Liver (tissue), 9 donors: ENCODE measurements around the gene UBE2S. TPM values are rescaled to one million over a fixed set of nuclear protein-coding genes. Genes with fewer than 3 reads are reported as not detected.

Experiments
- DNase-seq: peaks from one replicate; pipeline ENCODE4 v3.0.0-alpha.2; 2017; ENCODE audit warnings: low spot score
- H3K27ac ChIP-seq, 2 donors: one replicate each; pipeline ENCODE4 v1.7.0; 2013; ENCODE audit warnings: inconsistent platforms in 2 of 2, low read length in 2 of 2, control low read depth in 1 of 2, low read depth in 1 of 2, mild to moderate bottlenecking in 1 of 2
- H3K27me3 ChIP-seq, 4 donors: one replicate each; pipeline versions ENCODE4 v1.6.1 to v1.7.0; 2013; ENCODE audit warnings: low read length in 3 of 4, inconsistent platforms in 1 of 4, mild to moderate bottlenecking in 1 of 4, moderate library complexity in 1 of 4; ENCODE audit not compliant: control insufficient read depth in 4 of 4, insufficient read depth in 4 of 4
- H3K36me3 ChIP-seq, 4 donors: one replicate each; pipeline versions ENCODE4 v1.6.1 to v1.7.0; 2013; ENCODE audit warnings: low read length in 3 of 4, mild to moderate bottlenecking in 3 of 4, low read depth in 1 of 4, moderate library complexity in 1 of 4; ENCODE audit not compliant: control insufficient read depth in 4 of 4, insufficient read depth in 3 of 4
- H3K4me1 ChIP-seq, 4 donors: one replicate each; pipeline versions ENCODE4 v1.6.1 to v1.7.0; 2013; ENCODE audit warnings: low read length in 3 of 4, mild to moderate bottlenecking in 3 of 4, moderate library complexity in 1 of 4; ENCODE audit not compliant: control insufficient read depth in 4 of 4, insufficient read depth in 4 of 4
- H3K4me3 ChIP-seq, 3 donors: one replicate each; pipeline versions ENCODE4 v1.6.1 to v1.7.0; 2013; ENCODE audit warnings: low read length in 3 of 3, control low read depth in 1 of 3, low read depth in 1 of 3, mild to moderate bottlenecking in 1 of 3
- H3K9ac ChIP-seq, 2 donors: one replicate each; pipeline ENCODE4 v1.7.0; 2013; ENCODE audit warnings: low read length in 2 of 2, mild to moderate bottlenecking in 2 of 2, moderate library complexity in 2 of 2, control low read depth in 1 of 2, low read depth in 1 of 2
- H3K9me3 ChIP-seq, 4 donors: one replicate each; pipeline versions ENCODE4 v1.6.1 to v1.7.0; 2013; ENCODE audit warnings: low read length in 3 of 4; ENCODE audit not compliant: control insufficient read depth in 4 of 4
- EGR1 ChIP-seq, 2 donors: IDR thresholded peaks; 2 replicates each; pipeline ENCODE4 v1.6.1; 2016 to 2018; ENCODE audit warnings: antibody characterized with exemption in 2 of 2, low read depth in 2 of 2
- FOXA1 ChIP-seq: IDR thresholded peaks from 2 replicates; pipeline ENCODE4 v1.6.1; 2016; ENCODE audit warnings: antibody characterized with exemption
- FOXA2 ChIP-seq: IDR thresholded peaks from 2 replicates; pipeline ENCODE4 v1.6.1; 2016; ENCODE audit warnings: antibody characterized with exemption
- GABPA ChIP-seq, 2 donors: IDR thresholded peaks in 1 of 2; conservative IDR thresholded peaks in 1 of 2; 2 replicates each; pipeline ENCODE4 v1.6.1; 2016; ENCODE audit warnings: antibody characterized with exemption in 2 of 2, mild to moderate bottlenecking in 1 of 2, moderate library complexity in 1 of 2
- HNF4A ChIP-seq, 2 donors: conservative IDR thresholded peaks; 2 replicates each; pipeline ENCODE4 v1.6.1; 2016; ENCODE audit warnings: antibody characterized with exemption in 2 of 2, mild to moderate bottlenecking in 2 of 2
- HNF4G ChIP-seq: IDR thresholded peaks from 2 replicates; pipeline ENCODE4 v1.6.1; 2016; ENCODE audit warnings: antibody characterized with exemption
- JUND ChIP-seq, 2 donors: IDR thresholded peaks; 2 replicates each; pipeline ENCODE4 v1.6.1; 2016; ENCODE audit warnings: antibody characterized with exemption in 2 of 2
- NR2F2 ChIP-seq: IDR thresholded peaks from 2 replicates; pipeline ENCODE4 v1.6.1; 2016; ENCODE audit warnings: antibody characterized with exemption
- RAD21 ChIP-seq, 2 donors: IDR thresholded peaks; 2 replicates each; pipeline ENCODE4 v1.6.1; 2016; ENCODE audit warnings: antibody characterized with exemption in 2 of 2, mild to moderate bottlenecking in 2 of 2
- RXRA ChIP-seq, 2 donors: IDR thresholded peaks; 2 replicates each; pipeline ENCODE4 v1.6.1; 2017 to 2018; ENCODE audit warnings: antibody characterized with exemption in 2 of 2, mild to moderate bottlenecking in 1 of 2
- TAF1 ChIP-seq: conservative IDR thresholded peaks from 2 replicates; pipeline ENCODE4 v1.6.1; 2016; ENCODE audit warnings: antibody characterized with exemption, mild to moderate bottlenecking
- WGBS: extraction: QIAGEN DNeasy Blood & Tissue Kit; methylation state at CpG from one replicate; pipeline ENCODE4 v1.1.7; 2013; 5-methylcytosine and 5-hydroxymethylcytosine counted together
- polyA plus RNA-seq, 2 donors: library from polyadenylated mRNA; stranded (reverse) in 1 of 2; unstranded in 1 of 2; fragments of 200-250 nt in 1 of 2; fragments of >200 nt in 1 of 2; fragmentation: Nextera tagmentation in 1 of 2; extraction: Ambion mirVana in 1 of 2; gene quantifications; one replicate each; pipeline versions ENCODE4 v1.2.1 to v1.2.3, GENCODE V29; 2013 to 2015
- total RNA-seq, 2 donors: library from RNA; depleted of rRNA; stranded (reverse); fragments of >200 nt; gene quantifications; one replicate each; pipeline ENCODE4 v1.2.3, GENCODE V29; 2014
- TF ChIP-seq, protein P1 (sequence below): IDR thresholded peaks from 2 replicates; pipeline ENCODE4 v1.6.1; 2016; ENCODE audit warnings: antibody characterized with exemption
- TF ChIP-seq, protein P2 (sequence below): IDR thresholded peaks from 2 replicates; pipeline ENCODE4 v1.6.1; 2016; ENCODE audit warnings: antibody characterized with exemption, mild to moderate bottlenecking
- TF ChIP-seq, protein P3 (sequence below): IDR thresholded peaks from 2 replicates; pipeline ENCODE4 v1.6.1; 2016; ENCODE audit warnings: antibody characterized with exemption
- TF ChIP-seq, protein P4 (sequence below): IDR thresholded peaks from 2 replicates; pipeline ENCODE4 v1.6.1; 2016; ENCODE audit warnings: antibody characterized with exemption
- TF ChIP-seq, protein P5 (sequence below): fragments of 150-350 bp; IDR thresholded peaks from 2 replicates; pipeline ENCODE4 v1.5.1; 2017; ENCODE audit warnings: improper control_type of control experiment, low read depth, low read length; ENCODE audit not compliant: missing input control
- donor health status: healthy.
- donor health status: healthy.
- donor health status: healthy.
- donor health status: healthy.
- donor health status: healthy.

Gene UBE2S
- total and polyA plus RNA-seq, 4 donors: 5.2 to 95.2 (median 6.8) TPM

DNA sequence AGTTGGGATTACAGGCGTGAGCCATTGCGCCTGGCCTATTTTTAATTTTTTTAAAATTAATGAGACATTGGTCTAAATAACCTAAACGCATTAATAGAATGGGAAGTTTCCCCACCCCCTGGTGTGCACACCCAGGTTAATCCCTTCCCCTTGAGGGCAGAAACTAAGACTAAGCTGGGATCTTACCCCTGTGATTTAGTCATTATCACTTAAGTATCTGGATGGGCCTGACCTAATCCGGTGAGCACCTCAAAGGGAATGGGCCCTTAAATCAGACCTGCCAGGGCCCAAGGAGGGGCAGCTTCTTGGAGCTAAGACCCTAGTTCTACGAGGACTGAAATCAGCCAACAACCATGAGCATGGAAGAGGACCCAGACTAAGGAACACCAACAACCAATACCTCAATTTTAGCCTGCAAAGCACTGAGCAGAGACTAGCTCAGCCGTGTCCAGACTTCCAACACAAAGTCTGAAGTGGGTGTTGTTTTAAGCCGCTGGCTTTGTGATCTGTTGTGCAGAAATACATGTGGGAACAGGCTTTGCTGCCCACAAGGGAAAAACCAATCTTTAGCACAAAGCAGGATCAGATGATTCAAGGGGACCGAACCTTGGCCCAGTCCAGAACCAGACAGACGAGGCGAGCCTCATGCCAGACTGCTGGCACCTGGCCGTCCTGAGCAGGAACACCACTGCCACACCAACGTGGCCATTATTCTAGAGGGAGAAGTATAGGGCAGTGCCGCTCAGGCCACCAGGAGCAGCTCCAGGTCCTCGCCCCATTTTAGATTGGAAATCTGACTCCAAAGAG is 7.1 kb downstream of the UBE2S start:
- Histone ChIP-seq H3K9me3 (no peaks in the 10 kb centered on the region), H3K27me3 (no peaks in the 10 kb centered on the region), H3K27ac (no peak overlapping the region), H3K4me3 (no peak overlapping the region), H3K4me1 (no peaks in the 10 kb centered on the region), H3K9ac (no peak overlapping the region), H3K36me3 (peaks cover 3 to 21% (median 8%) of the 10 kb centered on the region in 4 donors)
- TF ChIP-seq, protein P1, sequence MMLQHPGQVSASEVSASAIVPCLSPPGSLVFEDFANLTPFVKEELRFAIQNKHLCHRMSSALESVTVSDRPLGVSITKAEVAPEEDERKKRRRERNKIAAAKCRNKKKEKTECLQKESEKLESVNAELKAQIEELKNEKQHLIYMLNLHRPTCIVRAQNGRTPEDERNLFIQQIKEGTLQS: no peak
- TF ChIP-seq FOXA2 (no peak), RAD21 (IDR thresholded peaks at IDR 0.05) (no peak), HNF4A (conservative IDR thresholded peaks at IDR 0.05) (no peak), EGR1 (IDR thresholded peaks at IDR 0.05; ENCODE audit: low read depth in 2 of 2) (no peak), NR2F2 (no peak), RXRA (IDR thresholded peaks at IDR 0.05) (no peak), GABPA (IDR thresholded peaks at IDR 0.05 in 1 of 2, conservative IDR thresholded peaks at IDR 0.05 in 1 of 2) (no peak), JUND (IDR thresholded peaks at IDR 0.05) (no peak), TAF1 (no peak), FOXA1 (no peak), HNF4G (no peak)
- TF ChIP-seq, protein P2, sequence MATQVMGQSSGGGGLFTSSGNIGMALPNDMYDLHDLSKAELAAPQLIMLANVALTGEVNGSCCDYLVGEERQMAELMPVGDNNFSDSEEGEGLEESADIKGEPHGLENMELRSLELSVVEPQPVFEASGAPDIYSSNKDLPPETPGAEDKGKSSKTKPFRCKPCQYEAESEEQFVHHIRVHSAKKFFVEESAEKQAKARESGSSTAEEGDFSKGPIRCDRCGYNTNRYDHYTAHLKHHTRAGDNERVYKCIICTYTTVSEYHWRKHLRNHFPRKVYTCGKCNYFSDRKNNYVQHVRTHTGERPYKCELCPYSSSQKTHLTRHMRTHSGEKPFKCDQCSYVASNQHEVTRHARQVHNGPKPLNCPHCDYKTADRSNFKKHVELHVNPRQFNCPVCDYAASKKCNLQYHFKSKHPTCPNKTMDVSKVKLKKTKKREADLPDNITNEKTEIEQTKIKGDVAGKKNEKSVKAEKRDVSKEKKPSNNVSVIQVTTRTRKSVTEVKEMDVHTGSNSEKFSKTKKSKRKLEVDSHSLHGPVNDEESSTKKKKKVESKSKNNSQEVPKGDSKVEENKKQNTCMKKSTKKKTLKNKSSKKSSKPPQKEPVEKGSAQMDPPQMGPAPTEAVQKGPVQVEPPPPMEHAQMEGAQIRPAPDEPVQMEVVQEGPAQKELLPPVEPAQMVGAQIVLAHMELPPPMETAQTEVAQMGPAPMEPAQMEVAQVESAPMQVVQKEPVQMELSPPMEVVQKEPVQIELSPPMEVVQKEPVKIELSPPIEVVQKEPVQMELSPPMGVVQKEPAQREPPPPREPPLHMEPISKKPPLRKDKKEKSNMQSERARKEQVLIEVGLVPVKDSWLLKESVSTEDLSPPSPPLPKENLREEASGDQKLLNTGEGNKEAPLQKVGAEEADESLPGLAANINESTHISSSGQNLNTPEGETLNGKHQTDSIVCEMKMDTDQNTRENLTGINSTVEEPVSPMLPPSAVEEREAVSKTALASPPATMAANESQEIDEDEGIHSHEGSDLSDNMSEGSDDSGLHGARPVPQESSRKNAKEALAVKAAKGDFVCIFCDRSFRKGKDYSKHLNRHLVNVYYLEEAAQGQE: no peak
- TF ChIP-seq, protein P3, sequence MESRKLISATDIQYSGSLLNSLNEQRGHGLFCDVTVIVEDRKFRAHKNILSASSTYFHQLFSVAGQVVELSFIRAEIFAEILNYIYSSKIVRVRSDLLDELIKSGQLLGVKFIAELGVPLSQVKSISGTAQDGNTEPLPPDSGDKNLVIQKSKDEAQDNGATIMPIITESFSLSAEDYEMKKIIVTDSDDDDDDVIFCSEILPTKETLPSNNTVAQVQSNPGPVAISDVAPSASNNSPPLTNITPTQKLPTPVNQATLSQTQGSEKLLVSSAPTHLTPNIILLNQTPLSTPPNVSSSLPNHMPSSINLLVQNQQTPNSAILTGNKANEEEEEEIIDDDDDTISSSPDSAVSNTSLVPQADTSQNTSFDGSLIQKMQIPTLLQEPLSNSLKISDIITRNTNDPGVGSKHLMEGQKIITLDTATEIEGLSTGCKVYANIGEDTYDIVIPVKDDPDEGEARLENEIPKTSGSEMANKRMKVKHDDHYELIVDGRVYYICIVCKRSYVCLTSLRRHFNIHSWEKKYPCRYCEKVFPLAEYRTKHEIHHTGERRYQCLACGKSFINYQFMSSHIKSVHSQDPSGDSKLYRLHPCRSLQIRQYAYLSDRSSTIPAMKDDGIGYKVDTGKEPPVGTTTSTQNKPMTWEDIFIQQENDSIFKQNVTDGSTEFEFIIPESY: no peak
- TF ChIP-seq, protein P4, sequence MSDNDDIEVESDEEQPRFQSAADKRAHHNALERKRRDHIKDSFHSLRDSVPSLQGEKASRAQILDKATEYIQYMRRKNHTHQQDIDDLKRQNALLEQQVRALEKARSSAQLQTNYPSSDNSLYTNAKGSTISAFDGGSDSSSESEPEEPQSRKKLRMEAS: no peak
- TF ChIP-seq, protein P5, sequence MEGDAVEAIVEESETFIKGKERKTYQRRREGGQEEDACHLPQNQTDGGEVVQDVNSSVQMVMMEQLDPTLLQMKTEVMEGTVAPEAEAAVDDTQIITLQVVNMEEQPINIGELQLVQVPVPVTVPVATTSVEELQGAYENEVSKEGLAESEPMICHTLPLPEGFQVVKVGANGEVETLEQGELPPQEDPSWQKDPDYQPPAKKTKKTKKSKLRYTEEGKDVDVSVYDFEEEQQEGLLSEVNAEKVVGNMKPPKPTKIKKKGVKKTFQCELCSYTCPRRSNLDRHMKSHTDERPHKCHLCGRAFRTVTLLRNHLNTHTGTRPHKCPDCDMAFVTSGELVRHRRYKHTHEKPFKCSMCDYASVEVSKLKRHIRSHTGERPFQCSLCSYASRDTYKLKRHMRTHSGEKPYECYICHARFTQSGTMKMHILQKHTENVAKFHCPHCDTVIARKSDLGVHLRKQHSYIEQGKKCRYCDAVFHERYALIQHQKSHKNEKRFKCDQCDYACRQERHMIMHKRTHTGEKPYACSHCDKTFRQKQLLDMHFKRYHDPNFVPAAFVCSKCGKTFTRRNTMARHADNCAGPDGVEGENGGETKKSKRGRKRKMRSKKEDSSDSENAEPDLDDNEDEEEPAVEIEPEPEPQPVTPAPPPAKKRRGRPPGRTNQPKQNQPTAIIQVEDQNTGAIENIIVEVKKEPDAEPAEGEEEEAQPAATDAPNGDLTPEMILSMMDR: no peak
- DNase-seq: no peak
- 95% methylated on average over 14 of the region's 14 CpGs for WGBS
